Progenitor cell of endocrine pancreas (in vitro differentiated cells): ENCODE measurements around the gene GLYATL3. TPM values are rescaled to one million over a fixed set of nuclear protein-coding genes. Genes with fewer than 3 reads are reported as not detected.

Experiments used
- DNase-seq: peaks from one replicate; pipeline ENCODE4 v3.0.0; 2021; ENCODE audit warnings: low spot score; ENCODE audit not compliant: unreplicated experiment
- H3K27ac Mint-ChIP-seq: 2 replicates; pipeline ENCODE4 v1.8.0; 2021; ENCODE audit warnings: mild to moderate bottlenecking, moderate library complexity, mixed read lengths
- H3K27me3 Mint-ChIP-seq: 2 replicates; pipeline ENCODE4 v1.8.0; 2021; ENCODE audit warnings: mixed read lengths
- H3K36me3 Mint-ChIP-seq: 2 replicates; pipeline ENCODE4 v1.8.0; 2022; ENCODE audit warnings: mixed read lengths; ENCODE audit not compliant: insufficient read depth
- H3K4me1 Mint-ChIP-seq: 2 replicates; pipeline ENCODE4 v1.8.0; 2021; ENCODE audit warnings: low read depth, mixed read lengths
- H3K4me3 Mint-ChIP-seq: 2 replicates; pipeline ENCODE4 v1.8.0; 2021; ENCODE audit warnings: low read depth, mild to moderate bottlenecking, moderate library complexity, mixed read lengths
- H3K9me3 Mint-ChIP-seq: 2 replicates; pipeline ENCODE4 v1.8.0; 2021; ENCODE audit warnings: low read depth, mixed read lengths
- CTCF ChIP-seq: fragments of 200-600 bp; sonication (generic); IDR thresholded peaks from one replicate; pipeline ENCODE4 v1.5.0; 2021; ENCODE audit warnings: antibody characterized with exemption, mild to moderate bottlenecking; ENCODE audit not compliant: unreplicated experiment
- total RNA-seq: library from RNA; stranded (reverse); gene quantifications from 2 replicates; pipeline ENCODE4 v1.2.1, GENCODE V29; 2021

The GLYATL3 gene
- total RNA-seq, 1 donor from 2014 or later = not detected

DNA sequence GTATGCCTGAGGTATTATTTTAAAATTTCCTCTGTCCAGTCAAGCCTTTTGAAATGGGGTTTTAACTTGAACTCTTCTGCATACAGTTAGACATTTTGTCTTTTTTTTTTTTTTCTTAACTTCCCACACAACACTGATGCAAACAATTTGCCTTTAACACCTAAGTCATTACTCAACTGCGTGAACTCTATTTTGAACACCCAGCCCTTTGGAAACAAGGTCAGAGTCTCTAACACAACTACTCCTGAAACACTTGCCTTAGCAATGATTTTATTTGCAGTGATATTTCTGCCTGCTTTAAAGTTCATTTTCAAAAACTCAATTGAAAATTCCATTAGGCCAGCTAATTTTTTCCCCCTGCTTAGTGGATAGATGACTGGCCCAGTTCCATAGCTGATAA lies 24.2 kb downstream of the GLYATL3 start:
- DNase-seq = no peak

GRCh38 chr6:49524541-49524940 lies 24.8 kb downstream of the GLYATL3 start:
- no peak for DNase-seq
- Mint-ChIP-seq H3K36me3 (no peaks in the 10 kb centered on the region), H3K4me1 (peaks cover 18% of the 10 kb centered on the region), H3K27ac (no peak overlapping the region), H3K27me3 (no peaks in the 10 kb centered on the region), H3K9me3 (peaks cover 4% of the 10 kb centered on the region), H3K4me3 (no peak overlapping the region)
- no peak for TF ChIP-seq CTCF

More for the DNA sequence above, 24.2 kb downstream of the GLYATL3 start:
- no peaks in the 10 kb centered on the region for H3K27me3 Mint-ChIP-seq
- no peak overlapping the region for H3K27ac Mint-ChIP-seq
- H3K36me3 Mint-ChIP-seq = no peaks in the 10 kb centered on the region
- H3K4me1 Mint-ChIP-seq = peaks cover 18% of the 10 kb centered on the region
- no peak overlapping the region for H3K4me3 Mint-ChIP-seq
- peaks cover 4% of the 10 kb centered on the region for H3K9me3 Mint-ChIP-seq
- no peak for TF ChIP-seq CTCF

DNA sequence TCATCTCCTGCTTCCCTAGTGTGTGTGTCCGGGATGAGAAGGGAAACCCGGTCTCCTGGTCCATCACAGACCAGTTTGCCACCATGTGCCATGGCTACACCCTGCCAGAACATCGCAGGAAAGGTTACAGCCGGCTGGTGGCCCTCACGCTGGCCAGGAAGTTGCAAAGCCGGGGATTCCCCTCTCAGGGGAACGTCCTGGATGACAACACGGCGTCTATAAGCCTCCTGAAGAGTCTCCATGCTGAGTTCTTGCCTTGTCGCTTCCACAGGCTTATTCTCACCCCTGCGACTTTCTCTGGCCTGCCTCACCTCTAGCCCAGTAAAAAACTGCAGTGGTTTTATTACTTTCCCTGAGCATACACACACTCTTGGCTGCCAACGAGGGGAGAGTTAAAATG lies 26.9 kb downstream of the GLYATL3 start:
- Mint-ChIP-seq H3K27me3 (no peaks in the 10 kb centered on the region), H3K36me3 (no peaks in the 10 kb centered on the region), H3K27ac (no peak overlapping the region), H3K9me3 (peaks cover 4% of the 10 kb centered on the region), H3K4me3 (no peak overlapping the region), H3K4me1 (peaks cover 18% of the 10 kb centered on the region)
- no peak for DNase-seq
- no peak for TF ChIP-seq CTCF

- H3K9me3 Mint-ChIP-seq = peaks cover 4% of the 10 kb centered on the region
Observed at GRCh38 chr6:49527320-49527719, 27.6 kb downstream of the GLYATL3 start.

DNA sequence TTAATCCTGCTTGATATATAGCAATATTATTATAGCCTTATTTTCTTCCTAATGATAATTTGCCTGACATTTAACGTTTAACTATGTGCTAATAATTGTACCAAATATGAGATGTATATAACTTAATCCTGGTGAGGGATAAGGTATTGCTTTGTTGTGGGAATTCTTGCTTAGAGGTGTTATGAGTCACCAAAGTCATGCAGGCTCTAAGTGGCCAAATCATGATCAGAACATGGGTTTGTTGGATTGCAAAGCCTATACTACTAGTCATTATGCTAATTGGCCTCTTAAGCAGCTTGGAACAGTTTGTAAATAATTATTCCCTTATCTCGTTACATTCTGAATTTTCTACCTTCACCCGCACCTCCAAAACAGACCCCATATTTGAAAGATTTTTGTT lies 28.8 kb downstream of the GLYATL3 start:
- Mint-ChIP-seq H3K4me3 (no peak overlapping the region), H3K27ac (no peak overlapping the region), H3K9me3 (peaks cover 4% of the 10 kb centered on the region), H3K4me1 (peaks cover 10% of the 10 kb centered on the region), H3K36me3 (no peaks in the 10 kb centered on the region), H3K27me3 (no peaks in the 10 kb centered on the region)
- no peak for TF ChIP-seq CTCF
- DNase-seq = no peak

More at GRCh38 chr6:49527320-49527719, 27.6 kb downstream of the GLYATL3 start:
- no peak for TF ChIP-seq CTCF
- DNase-seq = no peak
- H3K4me3 Mint-ChIP-seq = no peak overlapping the region
- H3K4me1 Mint-ChIP-seq = peaks cover 16% of the 10 kb centered on the region
- no peaks in the 10 kb centered on the region for H3K27me3 Mint-ChIP-seq
- H3K27ac Mint-ChIP-seq = no peak overlapping the region
- H3K36me3 Mint-ChIP-seq = no peaks in the 10 kb centered on the region
